Activated CD8-positive, alpha-beta T cell treated with anti-CD3 and anti-CD28 coated beads for 36 hours (primary cell): ENCODE results near the gene CFI. TPM values are rescaled to one million over a fixed set of nuclear protein-coding genes. Genes with fewer than 3 reads are reported as not detected.

Experiments
- ATAC-seq: fragments of 200-7000 bp; cut with Tn5 transposase; one replicate; pipeline ENCODE4 v1.10.0; 2021; ENCODE audit warnings: mild to moderate bottlenecking, moderate library complexity
- CTCF ChIA-PET: fragments of 350-600 bp; sonication (Branson Sonifier 250); formaldehyde crosslinking; loops from one replicate; lab custom pipeline; 2021; ENCODE audit warnings: antibody characterized with exemption; lab: Charles Lee
- POLR2A ChIA-PET: fragments of 350-600 bp; sonication (Branson Sonifier 250); formaldehyde crosslinking; loops from one replicate; lab custom pipeline; 2021; ENCODE audit warnings: antibody characterized with exemption; lab: Charles Lee
- DNase-seq: peaks from one replicate; pipeline ENCODE4 v3.0.0-alpha.2; 2020
- H3K27ac Mint-ChIP-seq: one replicate; pipeline ENCODE4 v1.8.0; 2021; ENCODE audit warnings: mild to moderate bottlenecking, mixed read lengths
- H3K27me3 Mint-ChIP-seq: one replicate; pipeline ENCODE4 v1.8.0; 2021; ENCODE audit warnings: mixed read lengths
- H3K36me3 Mint-ChIP-seq: one replicate; pipeline ENCODE4 v1.8.0; 2021; ENCODE audit warnings: low read depth, mixed read lengths
- H3K4me1 Mint-ChIP-seq: one replicate; pipeline ENCODE4 v1.8.0; 2021; ENCODE audit warnings: low read depth, mixed read lengths
- H3K4me3 Mint-ChIP-seq: one replicate; pipeline ENCODE4 v1.8.0; 2021; ENCODE audit warnings: mild to moderate bottlenecking, moderate library complexity, mixed read lengths
- H3K9me3 Mint-ChIP-seq: one replicate; pipeline ENCODE4 v1.8.0; 2021; ENCODE audit warnings: mixed read lengths
- intact Hi-C: fragments of 100-400 bp; cut with micrococcal nuclease; formaldehyde crosslinking; loops from one replicate; pipeline ENCODE4 v1.10.0; 2022
- total RNA-seq, 2 experiments: library from RNA; stranded (reverse); gene quantifications; one replicate each; pipeline ENCODE4 v1.2.3, GENCODE V29; 2021
- TF ChIP-seq, protein P1 (sequence below): fragments of 200-600 bp; IDR thresholded peaks from one replicate; pipeline ENCODE4 v1.8.0; 2022; ENCODE audit warnings: antibody characterized with exemption, mild to moderate bottlenecking

The CFI gene
- total RNA-seq, 2 experiments from 2014 or later, result not detected

DNA sequence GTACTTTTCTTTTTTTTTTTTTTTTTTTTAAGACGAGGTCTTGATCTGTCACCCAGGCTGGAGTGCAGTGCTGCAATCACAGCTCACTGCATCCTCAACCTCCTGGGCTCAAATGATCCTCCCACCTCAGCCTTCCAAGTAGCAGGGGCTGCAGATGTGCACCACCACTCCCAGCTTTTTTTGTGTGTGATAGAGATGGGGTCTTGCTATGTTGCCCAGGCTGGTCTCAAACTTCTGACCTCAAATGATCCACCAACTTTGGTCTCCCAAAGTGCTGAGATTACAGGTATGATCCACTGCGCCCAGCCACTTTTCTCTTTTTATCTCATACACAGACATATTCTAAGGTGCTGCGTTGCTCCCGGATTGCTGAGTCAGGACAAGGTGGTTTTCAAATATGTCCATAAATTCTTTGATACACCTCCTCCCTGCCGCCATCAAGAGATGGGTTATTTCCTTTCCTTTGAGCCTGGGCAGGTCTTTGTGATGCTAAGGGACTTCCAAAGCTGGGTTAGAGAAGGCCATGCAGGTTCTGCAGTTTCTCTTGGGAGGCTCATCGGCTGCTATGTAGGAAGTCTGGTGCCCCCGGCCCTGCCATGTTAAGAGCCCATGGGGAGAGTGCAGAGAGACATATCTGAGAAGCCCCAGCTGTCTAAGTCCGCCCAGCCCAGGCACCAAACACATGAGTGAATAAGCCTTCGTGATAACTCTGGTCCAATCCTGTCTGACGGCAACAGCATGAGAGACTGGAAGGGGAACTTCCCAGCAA, 63.5 kb downstream of the CFI start:
- Mint-ChIP-seq H3K4me3 (no peak overlapping the region), H3K4me1 (no peaks in the 10 kb centered on the region), H3K36me3 (no peaks in the 10 kb centered on the region), H3K9me3 (no peaks in the 10 kb centered on the region), H3K27ac (no peak overlapping the region), H3K27me3 (no peaks in the 10 kb centered on the region)
- ChIA-PET CTCF (interaction anchor here (1.6 kb wide), 1 partner anchor 13 kb away, joined by 4 read pairs; no protein-coding TSS in a partner anchor), POLR2A (interaction anchor here (1.5 kb wide), 1 partner anchor 8 kb away, joined by 6 read pairs; the partner anchor contains the start of gene PLA2G12A)
- intact Hi-C loops, result no loop called here
- DNase-seq (no peak), ATAC-seq (no peak)
- TF ChIP-seq, protein P1, sequence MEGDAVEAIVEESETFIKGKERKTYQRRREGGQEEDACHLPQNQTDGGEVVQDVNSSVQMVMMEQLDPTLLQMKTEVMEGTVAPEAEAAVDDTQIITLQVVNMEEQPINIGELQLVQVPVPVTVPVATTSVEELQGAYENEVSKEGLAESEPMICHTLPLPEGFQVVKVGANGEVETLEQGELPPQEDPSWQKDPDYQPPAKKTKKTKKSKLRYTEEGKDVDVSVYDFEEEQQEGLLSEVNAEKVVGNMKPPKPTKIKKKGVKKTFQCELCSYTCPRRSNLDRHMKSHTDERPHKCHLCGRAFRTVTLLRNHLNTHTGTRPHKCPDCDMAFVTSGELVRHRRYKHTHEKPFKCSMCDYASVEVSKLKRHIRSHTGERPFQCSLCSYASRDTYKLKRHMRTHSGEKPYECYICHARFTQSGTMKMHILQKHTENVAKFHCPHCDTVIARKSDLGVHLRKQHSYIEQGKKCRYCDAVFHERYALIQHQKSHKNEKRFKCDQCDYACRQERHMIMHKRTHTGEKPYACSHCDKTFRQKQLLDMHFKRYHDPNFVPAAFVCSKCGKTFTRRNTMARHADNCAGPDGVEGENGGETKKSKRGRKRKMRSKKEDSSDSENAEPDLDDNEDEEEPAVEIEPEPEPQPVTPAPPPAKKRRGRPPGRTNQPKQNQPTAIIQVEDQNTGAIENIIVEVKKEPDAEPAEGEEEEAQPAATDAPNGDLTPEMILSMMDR, result no peak

DNA sequence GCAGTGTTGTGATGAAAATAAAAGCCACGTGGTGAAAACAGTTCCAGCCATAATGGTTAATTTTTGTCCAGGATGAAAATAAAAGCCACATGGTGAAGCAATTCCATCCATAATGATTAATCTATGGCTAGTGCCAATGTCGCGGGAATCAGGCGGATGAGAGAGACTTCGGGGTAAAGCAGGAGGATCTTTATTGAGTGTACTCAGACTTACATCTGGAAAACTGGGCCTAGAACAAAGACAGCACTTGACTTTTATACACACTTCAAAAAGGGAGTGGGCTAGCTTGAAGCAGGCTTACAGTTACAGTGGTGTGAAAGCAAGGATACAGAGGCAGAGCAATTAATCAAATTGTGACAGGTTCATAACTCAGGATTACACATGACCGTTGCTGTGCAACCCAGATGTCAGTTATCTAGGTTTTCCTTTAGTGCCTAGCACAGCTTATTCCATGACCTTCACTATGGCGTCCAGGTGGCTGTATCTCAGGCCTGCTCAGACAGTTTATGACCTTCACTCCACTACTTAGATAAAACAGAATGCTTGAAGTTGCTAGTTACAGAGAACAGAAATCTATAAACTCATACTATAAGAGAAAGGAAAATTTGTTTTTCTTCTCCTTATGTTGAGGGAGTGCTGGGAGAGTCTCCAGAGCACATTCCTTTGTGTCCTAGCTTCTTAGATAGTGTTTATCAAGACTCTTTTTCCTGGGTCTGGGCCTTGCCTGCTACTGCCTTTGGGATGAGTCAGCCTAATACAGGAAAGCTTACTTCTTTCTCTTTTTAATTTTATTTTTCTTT, 66.0 kb downstream of the CFI start:
- Mint-ChIP-seq H3K27me3 (no peaks in the 10 kb centered on the region), H3K27ac (no peak overlapping the region), H3K9me3 (no peaks in the 10 kb centered on the region), H3K36me3 (no peaks in the 10 kb centered on the region), H3K4me3 (no peak overlapping the region), H3K4me1 (no peaks in the 10 kb centered on the region)
- DNase-seq, result no peak
- TF ChIP-seq, protein P1, result no peak
- ATAC-seq, result no peak
- CTCF ChIA-PET, result no interaction called here
- intact Hi-C loops, result no loop called here
- POLR2A ChIA-PET, result no interaction called here

DNA sequence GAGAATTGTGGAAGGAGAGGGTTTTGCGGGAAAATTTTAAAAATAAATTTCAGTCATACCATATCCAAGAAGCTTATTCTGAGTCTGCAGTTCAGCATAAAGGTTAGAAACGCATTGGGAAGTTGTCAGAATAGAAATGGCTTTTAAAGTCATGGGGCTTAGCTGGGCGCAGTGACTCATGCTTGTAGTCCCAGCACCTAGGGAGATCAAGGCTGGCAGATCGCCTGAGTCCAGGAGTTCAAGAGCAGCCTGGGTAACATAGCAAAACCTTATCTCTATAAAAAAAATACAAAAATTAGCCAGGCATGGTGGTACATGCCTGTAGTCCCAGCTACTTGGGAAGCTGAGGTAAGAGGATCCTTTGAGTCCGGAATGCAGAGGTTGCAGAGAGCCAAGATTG, 68.1 kb downstream of the CFI start:
- no peak overlapping the region for H3K4me3 Mint-ChIP-seq
- peaks cover 5% of the 10 kb centered on the region for H3K4me1 Mint-ChIP-seq
- DNase-seq (no peak), ATAC-seq (no peak)
- no peaks in the 10 kb centered on the region for H3K36me3 Mint-ChIP-seq
- no peaks in the 10 kb centered on the region for H3K9me3 Mint-ChIP-seq
- TF ChIP-seq, protein P1, result no peak
- CTCF ChIA-PET, result interaction anchor here (2.0 kb wide), 1 partner anchor 93 kb away, joined by 4 read pairs; no protein-coding TSS in a partner anchor
- no peaks in the 10 kb centered on the region for H3K27me3 Mint-ChIP-seq
- intact Hi-C loops, result no loop called here
- POLR2A ChIA-PET, result no interaction called here
- H3K27ac Mint-ChIP-seq, result no peak overlapping the region

DNA sequence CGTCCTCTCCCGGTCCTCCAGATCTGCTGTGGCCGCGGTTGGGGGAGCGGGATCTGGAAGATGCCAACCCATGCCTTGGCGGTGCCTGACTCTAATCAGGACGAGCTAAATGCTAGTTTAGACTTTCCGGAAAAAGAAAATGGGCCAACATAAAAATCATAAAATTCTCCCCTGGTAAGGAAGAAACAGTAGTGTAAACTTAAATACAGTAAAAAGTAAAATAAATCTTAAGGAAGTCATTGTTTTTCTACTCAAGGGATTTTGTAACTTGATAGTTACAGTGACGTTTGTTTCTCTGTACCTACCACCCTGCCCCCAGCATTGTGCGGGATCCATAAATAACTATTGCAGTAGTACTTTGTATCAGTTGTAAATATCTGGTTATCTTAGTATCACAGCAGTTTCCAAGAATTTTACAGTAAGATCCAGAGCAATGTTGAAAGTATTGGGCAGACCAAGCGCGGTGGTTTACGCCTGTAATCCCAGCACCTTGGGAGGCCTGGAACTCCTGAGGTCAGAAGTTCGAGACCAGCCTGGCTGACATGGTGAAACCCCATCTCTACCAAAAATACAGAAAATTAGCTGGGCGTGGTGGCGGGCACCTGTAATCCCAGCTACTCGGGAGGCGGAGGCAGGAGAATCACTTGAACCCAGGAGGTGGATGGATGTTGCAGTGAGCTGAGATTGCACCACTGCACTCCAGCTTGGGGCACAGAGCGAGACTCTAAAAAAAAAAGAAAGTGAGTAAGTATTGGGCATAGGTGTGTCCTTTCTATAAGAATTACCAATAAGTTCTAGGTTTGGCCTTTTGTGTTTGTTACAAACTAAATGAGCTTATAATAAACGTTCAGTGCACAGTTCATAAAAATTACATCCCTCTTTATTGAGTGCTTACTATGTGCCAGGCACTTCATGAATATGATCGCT, 70.9 kb downstream of the CFI start:
- peaks cover 17% of the 10 kb centered on the region for H3K4me1 Mint-ChIP-seq
- H3K4me3 Mint-ChIP-seq, result peak overlapping the region; percentile 90
- no peak for ATAC-seq

More for the DNA sequence above, 70.9 kb downstream of the CFI start:
- TF ChIP-seq, protein P1, result no peak
- ChIA-PET POLR2A (interaction anchor here (0.7 to 1.4 kb wide), 4 partner anchors 8 to 170 kb away, joined by 3 to 6 read pairs (median 3); no protein-coding TSS in a partner anchor), CTCF (interaction anchor here (0.8 to 1.9 kb wide), 4 partner anchors 25 to 297 kb away, joined by 3 to 8 read pairs (median 4); partner anchors contain the start of gene SEC24B)
- Mint-ChIP-seq H3K27me3 (no peaks in the 10 kb centered on the region), H3K9me3 (no peaks in the 10 kb centered on the region), H3K36me3 (peaks cover 15% of the 10 kb centered on the region), H3K27ac (peak overlapping the region; percentile 84)
- no peak for DNase-seq
- intact Hi-C loops, result no loop called here
